ENCODE measurements around the gene DAZAP1. TPM values are rescaled to one million over a fixed set of nuclear protein-coding genes. Genes with fewer than 3 reads are reported as not detected.

The DAZAP1 gene
- total RNA-seq, 4 donors from 2014 or later, result 28.6 to 60.5 (median 48.2) TPM

DNA sequence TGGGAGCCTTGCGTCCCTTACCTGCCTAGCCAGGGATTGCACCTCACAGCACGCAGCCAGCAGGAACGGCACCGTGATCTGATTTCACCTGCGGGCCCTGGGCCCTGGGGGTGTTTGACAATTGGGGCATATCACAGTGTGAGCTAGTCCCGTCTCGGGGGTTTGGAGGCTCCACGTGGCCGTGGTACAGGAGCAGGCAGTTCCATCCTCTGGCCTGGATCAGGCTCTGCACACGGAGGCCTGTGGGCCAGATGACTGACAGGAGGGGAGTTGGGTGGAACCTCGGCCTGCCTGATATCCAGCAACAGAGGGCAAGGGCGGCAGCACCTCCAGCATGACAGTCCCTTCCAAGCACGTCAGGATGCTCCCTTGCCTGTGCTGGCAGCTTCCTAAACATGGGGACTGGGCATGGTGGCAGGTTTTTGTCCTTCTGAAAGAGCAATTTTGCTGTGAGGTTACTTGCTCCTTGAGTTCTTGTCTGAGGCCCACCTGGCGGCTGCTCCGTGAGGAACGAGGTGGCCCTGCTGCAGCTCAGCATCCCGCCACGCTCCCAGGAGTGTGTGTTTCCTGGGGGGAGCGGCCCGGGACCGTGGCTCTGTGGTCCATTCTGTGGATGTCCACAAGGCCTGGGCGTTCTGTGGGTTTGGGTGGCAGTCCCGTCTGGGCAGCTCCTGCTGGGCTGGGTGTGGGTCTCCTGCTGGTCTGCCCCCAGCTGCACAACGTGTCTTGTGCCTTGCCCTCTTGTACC lies 24.5 kb downstream of the DAZAP1 start:
- 92 to 93% methylated on average over 21 to 22 of the region's 24 CpGs for WGBS, 2 donors
- TF ChIP-seq, protein P1, sequence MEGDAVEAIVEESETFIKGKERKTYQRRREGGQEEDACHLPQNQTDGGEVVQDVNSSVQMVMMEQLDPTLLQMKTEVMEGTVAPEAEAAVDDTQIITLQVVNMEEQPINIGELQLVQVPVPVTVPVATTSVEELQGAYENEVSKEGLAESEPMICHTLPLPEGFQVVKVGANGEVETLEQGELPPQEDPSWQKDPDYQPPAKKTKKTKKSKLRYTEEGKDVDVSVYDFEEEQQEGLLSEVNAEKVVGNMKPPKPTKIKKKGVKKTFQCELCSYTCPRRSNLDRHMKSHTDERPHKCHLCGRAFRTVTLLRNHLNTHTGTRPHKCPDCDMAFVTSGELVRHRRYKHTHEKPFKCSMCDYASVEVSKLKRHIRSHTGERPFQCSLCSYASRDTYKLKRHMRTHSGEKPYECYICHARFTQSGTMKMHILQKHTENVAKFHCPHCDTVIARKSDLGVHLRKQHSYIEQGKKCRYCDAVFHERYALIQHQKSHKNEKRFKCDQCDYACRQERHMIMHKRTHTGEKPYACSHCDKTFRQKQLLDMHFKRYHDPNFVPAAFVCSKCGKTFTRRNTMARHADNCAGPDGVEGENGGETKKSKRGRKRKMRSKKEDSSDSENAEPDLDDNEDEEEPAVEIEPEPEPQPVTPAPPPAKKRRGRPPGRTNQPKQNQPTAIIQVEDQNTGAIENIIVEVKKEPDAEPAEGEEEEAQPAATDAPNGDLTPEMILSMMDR (IDR thresholded peaks at IDR 0.05), result no peak
- TF ChIP-seq POLR2A (IDR thresholded peaks at IDR 0.05), result no peak
- no peak overlapping the region for H3K4me3 ChIP-seq (ENCODE audit: low read depth, poor library complexity, severe bottlenecking)
- intact Hi-C loops (cut with DNase I; ENCODE audit: low total_unique reads), result no loop called here
- DNase-seq (ENCODE audit: low spot score in 2 of 2), result no peak

DNA sequence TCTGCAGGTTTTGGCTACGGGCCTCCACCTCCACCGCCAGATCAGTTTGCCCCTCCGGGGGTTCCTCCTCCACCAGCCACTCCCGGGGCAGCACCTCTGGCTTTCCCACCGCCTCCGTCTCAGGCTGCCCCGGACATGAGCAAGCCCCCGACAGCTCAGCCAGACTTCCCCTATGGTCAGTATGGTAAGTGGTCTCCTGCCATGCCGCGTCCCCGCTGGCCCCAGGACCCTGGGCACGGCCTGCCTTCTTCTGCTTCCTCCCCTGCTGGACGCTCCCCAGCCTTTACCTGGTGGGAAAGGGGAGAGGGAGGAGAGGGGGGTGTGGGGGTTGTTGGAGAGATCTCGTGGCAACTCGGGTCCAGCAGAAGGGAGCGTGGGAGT lies 25.1 kb downstream of the DAZAP1 start:
- TF ChIP-seq, protein P1 (IDR thresholded peaks at IDR 0.05), result no peak
- TF ChIP-seq POLR2A (IDR thresholded peaks at IDR 0.05), result no peak
- no peak for DNase-seq (ENCODE audit: low spot score in 2 of 2)
- intact Hi-C loops (cut with DNase I; ENCODE audit: low total_unique reads), result no loop called here
- WGBS, 2 donors, result 90 to 92% methylated on average over 16 of the region's 16 CpGs
- H3K4me3 ChIP-seq (ENCODE audit: low read depth, poor library complexity, severe bottlenecking), result no peak overlapping the region

DNA sequence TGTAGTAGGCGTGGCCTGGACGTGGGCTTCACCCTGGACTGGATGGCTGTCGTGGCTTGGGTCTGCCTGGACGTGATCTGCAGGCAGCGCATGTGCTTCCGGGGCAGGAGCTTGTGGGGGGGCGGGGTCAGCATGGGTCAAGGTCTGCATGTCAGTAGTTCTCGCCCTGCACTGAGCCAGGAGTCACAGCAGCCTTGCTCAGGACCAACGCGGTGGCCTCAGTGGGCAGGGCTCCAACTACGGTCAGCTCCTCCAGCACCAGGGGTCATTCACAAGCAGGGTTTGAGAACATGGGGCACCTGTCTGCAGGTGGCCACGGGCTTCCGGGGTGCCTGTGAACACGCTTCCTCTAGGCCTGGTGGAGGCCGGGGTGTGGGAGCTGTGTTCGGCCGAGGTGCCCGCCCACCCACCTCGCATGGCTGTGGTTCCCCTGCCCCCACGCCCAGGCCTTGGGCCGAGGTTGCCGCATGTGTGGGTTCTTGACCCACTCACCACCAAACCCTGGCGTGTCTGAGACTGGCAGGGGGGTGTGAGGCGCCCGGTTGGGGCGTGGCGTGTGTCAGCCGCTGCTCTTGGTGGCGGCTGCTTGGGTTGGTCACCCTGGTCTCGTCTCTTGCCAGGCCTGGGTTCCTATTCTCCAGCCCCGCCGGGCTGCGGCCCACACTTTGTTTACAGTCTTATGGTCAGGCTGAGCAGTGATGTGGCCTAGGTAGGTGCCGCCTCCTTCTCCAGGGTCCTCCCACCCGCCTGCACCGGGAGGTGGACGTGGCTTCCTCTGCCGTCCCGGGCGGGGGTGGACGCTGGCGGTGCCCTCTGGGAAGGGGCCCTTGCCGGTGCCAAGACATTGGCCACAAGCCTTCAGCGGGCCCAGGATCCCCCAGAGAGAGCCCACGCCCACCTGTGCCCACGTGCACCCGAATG lies 26.0 kb downstream of the DAZAP1 start:
- WGBS, 2 donors, result 84 to 89% methylated on average over 31 to 33 of the region's 47 CpGs
- no peak for DNase-seq (ENCODE audit: low spot score in 2 of 2)
- TF ChIP-seq, protein P1 (IDR thresholded peaks at IDR 0.05), result no peak
- no peak for TF ChIP-seq POLR2A (IDR thresholded peaks at IDR 0.05)
- no peak overlapping the region for H3K4me3 ChIP-seq (ENCODE audit: low read depth, poor library complexity, severe bottlenecking)
- intact Hi-C loops (cut with DNase I; ENCODE audit: low total_unique reads), result no loop called here

DNA sequence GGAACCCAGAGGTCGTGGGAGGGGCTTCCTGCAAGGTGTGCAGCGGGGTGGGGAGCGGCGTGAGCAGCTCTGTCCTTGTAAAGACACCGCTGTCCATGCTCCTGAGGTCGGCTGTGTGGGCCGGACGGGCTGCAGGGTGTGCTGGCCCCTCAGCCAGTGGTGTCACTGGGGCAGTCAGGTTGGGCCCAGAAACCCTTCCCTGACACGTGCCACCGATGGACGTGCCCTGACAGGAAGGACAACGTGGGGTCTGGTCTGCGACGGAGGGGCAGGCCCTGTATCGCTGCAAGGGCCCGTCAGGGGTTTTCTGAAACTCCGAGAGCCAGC lies 26.6 kb downstream of the DAZAP1 start:
- no peak for DNase-seq (ENCODE audit: low spot score in 2 of 2)
- H3K4me3 ChIP-seq (ENCODE audit: low read depth, poor library complexity, severe bottlenecking), result no peak overlapping the region
- WGBS, 2 donors, result 87 to 95% methylated on average over 17 of the region's 17 CpGs
- TF ChIP-seq, protein P1 (IDR thresholded peaks at IDR 0.05), result no peak
- TF ChIP-seq POLR2A (IDR thresholded peaks at IDR 0.05), result no peak
- intact Hi-C loops (cut with DNase I; ENCODE audit: low total_unique reads), result no loop called here

DNA sequence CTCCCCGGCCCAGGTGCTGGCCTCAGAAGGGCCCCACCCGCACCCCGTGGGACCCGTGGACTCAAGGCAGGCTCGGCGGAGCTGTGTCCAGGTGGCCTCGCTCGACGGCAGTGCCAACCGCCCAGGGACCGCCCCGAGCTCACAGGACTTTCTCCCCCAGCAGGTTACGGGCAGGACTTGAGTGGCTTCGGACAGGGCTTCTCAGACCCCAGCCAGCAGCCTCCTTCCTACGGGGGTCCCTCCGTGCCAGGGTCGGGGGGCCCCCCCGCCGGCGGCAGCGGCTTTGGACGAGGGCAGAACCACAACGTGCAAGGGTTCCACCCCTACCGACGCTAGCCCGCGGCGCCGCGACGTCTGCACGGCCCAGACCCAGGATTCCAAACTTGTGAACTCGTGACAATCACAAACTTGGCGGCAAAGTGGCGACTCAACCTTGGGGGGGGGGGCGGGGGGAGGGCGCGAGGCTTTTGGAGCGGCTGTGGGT lies 27.2 kb downstream of the DAZAP1 start:
- TF ChIP-seq, protein P1 (IDR thresholded peaks at IDR 0.05), result no peak
- no peak for TF ChIP-seq POLR2A (IDR thresholded peaks at IDR 0.05)
- H3K4me3 ChIP-seq (ENCODE audit: low read depth, poor library complexity, severe bottlenecking), result no peak overlapping the region
- intact Hi-C loops (cut with DNase I; ENCODE audit: low total_unique reads), result no loop called here
- no peak for DNase-seq (ENCODE audit: low spot score in 2 of 2)
- WGBS, 2 donors, result 83% methylated on average over 25 to 31 of the region's 39 CpGs

All from lower leg skin (tissue), 4 donors.